OCI-LY7 (cell line): ENCODE results near the gene GPX6.

Experiments
- EZH2phosphoT487 ChIP-seq: fragments of 200-600 bp; sonication (generic); IDR thresholded peaks from 2 replicates; pipeline ENCODE4 v1.6.1; 2018; ENCODE audit warnings: low read depth, borderline replicate concordance, mild to moderate bottlenecking, mixed run types, antibody characterized with exemption, low read length, moderate library complexity, mixed read lengths
- TF ChIP-seq, protein P1 (sequence below): fragments of 200-600 bp; sonication (generic); conservative IDR thresholded peaks from 2 replicates; pipeline ENCODE4 v1.5.1; 2014; ENCODE audit warnings: mild to moderate bottlenecking, antibody characterized with exemption, low read length, moderate library complexity, mixed read lengths

DNA sequence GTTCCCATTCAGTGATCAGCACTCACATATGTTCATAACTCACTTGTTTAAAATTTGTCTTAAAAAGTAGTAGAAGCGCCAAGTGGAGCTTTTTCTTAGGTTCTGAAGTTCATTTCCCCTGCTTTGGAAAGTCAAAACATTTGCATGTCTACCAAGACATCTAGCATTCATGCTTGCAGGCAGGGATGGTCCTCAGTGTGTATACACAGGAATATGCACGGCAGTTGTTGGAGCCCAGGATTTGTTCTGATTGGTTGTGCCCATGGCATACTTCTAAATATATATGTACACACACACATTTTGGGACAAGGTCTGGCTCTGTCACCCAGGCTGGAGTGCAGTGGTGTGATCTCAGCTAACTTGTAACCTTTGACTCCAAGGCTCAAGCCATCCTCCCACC, 2.4 kb upstream of the GPX6 start:
- TF ChIP-seq EZH2phosphoT487: no peak
- TF ChIP-seq, protein P1, sequence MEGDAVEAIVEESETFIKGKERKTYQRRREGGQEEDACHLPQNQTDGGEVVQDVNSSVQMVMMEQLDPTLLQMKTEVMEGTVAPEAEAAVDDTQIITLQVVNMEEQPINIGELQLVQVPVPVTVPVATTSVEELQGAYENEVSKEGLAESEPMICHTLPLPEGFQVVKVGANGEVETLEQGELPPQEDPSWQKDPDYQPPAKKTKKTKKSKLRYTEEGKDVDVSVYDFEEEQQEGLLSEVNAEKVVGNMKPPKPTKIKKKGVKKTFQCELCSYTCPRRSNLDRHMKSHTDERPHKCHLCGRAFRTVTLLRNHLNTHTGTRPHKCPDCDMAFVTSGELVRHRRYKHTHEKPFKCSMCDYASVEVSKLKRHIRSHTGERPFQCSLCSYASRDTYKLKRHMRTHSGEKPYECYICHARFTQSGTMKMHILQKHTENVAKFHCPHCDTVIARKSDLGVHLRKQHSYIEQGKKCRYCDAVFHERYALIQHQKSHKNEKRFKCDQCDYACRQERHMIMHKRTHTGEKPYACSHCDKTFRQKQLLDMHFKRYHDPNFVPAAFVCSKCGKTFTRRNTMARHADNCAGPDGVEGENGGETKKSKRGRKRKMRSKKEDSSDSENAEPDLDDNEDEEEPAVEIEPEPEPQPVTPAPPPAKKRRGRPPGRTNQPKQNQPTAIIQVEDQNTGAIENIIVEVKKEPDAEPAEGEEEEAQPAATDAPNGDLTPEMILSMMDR: no peak
